ENCODE data around the gene ARHGEF6. TPM values are rescaled to one million over a fixed set of nuclear protein-coding genes. Genes with fewer than 3 reads are reported as not detected.
A peak's percentile ranks its signal among the peaks of the same experiment; 100 is the strongest.
"Not testable (repeated sequence)": the region's sequence is repeated elsewhere in the genome, so short reads cannot be mapped to it uniquely, and the experiment has no call there.

Gene ARHGEF6
- 10 to 100 TPM; 16.1 to 18.8 (median 16.8) TPM for total RNA-seq

- ATAC-seq: peak; percentile 52 to 64
- Mint-ChIP-seq H3K36me3 (ENCODE audit: insufficient read depth) (no peaks in the 10 kb centered on the region), H3K4me1 (ENCODE audit: low read depth) (peaks cover 64% of the 10 kb centered on the region), H3K9me3 (no peaks in the 10 kb centered on the region), H3K4me3 (peak within 1 kb of the TSS; percentile 90), H3K27me3 (ENCODE audit: low read depth) (no peaks in the 10 kb centered on the region)
- DNase-seq: peak; percentile 18
Observed at GRCh38 chrX:136780763-136781162, at the start of gene ARHGEF6. Gene ARHGEF6 (minus strand): TSS chrX:136780932. CDS start chrX:136780882, 50 bp downstream.

GRCh38 chrX:136829413-136829812 lies 48.7 kb upstream of the ARHGEF6 start:
- no peak for ATAC-seq

DNA sequence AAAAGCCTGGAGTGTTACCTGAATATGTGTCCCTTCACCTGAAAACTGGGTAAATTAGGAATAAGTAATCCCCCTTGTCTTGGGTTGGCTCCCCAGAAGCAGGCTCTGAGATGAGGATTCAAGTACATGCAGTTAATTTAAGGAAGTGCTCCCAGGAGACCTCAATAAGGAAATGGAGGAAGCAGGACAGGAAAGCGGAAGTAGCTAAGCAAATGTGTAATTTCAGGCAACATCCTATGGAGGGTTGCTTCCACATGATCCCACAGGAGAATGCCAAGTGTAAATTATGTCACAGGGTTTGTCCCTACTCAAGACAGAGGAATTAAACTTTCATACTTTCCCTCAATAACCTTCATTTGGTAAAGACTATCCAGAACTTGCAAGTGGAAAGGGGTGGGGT lies 48.1 kb upstream of the ARHGEF6 start:
- no peak for ATAC-seq
- no peaks in the 10 kb centered on the region for H3K9me3 Mint-ChIP-seq
- H3K36me3 Mint-ChIP-seq (ENCODE audit: insufficient read depth): no peaks in the 10 kb centered on the region
- no peaks in the 10 kb centered on the region for H3K27me3 Mint-ChIP-seq (ENCODE audit: low read depth)
- no peak overlapping the region for H3K4me3 Mint-ChIP-seq
- no peak for DNase-seq
- H3K4me1 Mint-ChIP-seq (ENCODE audit: low read depth): no peaks in the 10 kb centered on the region

More at GRCh38 chrX:136829413-136829812, 48.7 kb upstream of the ARHGEF6 start:
- no peak for DNase-seq
- H3K27me3 Mint-ChIP-seq (ENCODE audit: low read depth): no peaks in the 10 kb centered on the region
- H3K9me3 Mint-ChIP-seq: no peaks in the 10 kb centered on the region
- no peak overlapping the region for H3K4me3 Mint-ChIP-seq
- no peaks in the 10 kb centered on the region for H3K4me1 Mint-ChIP-seq (ENCODE audit: low read depth)
- H3K36me3 Mint-ChIP-seq (ENCODE audit: insufficient read depth): no peaks in the 10 kb centered on the region

- Mint-ChIP-seq H3K4me1 (ENCODE audit: low read depth) (no peaks in the 10 kb centered on the region), H3K36me3 (ENCODE audit: insufficient read depth) (no peaks in the 10 kb centered on the region), H3K9me3 (no peaks in the 10 kb centered on the region), H3K4me3 (no peak overlapping the region), H3K27me3 (ENCODE audit: low read depth) (no peaks in the 10 kb centered on the region)
- DNase-seq (no peak), ATAC-seq (no peak)
Observed at GRCh38 chrX:136827026-136827425, 46.3 kb upstream of the ARHGEF6 start.

DNA sequence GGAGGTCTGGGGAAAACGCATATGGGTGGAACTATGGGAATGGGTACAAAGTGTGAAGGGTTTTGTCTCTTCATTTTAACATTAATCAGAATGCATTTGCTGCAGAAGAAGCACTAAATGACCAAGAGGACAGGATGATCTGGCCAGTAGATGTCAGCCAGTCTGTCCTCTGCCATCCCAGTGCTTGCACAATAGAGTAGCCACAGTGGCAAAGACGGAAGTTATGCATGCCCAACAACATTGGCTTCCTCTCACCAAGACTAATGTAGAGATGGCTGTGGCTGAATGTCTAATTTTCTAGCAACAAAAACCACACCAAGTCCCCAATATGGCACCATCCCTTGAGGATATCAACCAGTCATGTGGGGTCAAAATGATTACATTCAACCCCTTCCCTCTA lies 45.0 kb upstream of the ARHGEF6 start:
- ATAC-seq (no peak), DNase-seq (no peak)
- Mint-ChIP-seq H3K9me3 (no peaks in the 10 kb centered on the region), H3K4me3 (no peak overlapping the region), H3K4me1 (ENCODE audit: low read depth) (no peaks in the 10 kb centered on the region), H3K27me3 (ENCODE audit: low read depth) (no peaks in the 10 kb centered on the region), H3K36me3 (ENCODE audit: insufficient read depth) (no peaks in the 10 kb centered on the region)

DNA sequence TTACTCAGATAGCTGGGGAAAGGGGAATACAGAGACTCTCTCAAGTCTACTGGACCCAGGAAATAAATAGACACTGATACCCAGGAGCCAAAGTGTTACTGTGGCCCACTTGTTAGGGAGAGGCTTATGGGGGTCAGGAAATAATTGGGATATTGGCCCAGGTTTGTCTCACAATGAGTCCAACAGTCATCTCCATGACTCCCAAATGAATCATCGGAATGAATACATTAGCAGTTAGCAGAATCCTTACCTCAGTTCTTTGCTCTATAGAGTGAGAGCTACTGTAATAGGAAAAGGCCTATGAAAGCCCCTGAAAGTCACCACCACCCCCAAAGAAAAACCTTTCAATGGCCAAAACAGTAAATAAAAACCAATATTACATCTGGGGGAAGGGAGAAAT lies 42.4 kb upstream of the ARHGEF6 start:
- H3K36me3 Mint-ChIP-seq (ENCODE audit: insufficient read depth): peaks cover 8% of the 10 kb centered on the region

GRCh38 chrX:136822337-136823095 lies 41.8 kb upstream of the ARHGEF6 start:
- peaks cover 8% of the 10 kb centered on the region for H3K36me3 Mint-ChIP-seq (ENCODE audit: insufficient read depth)
- no peaks in the 10 kb centered on the region for H3K9me3 Mint-ChIP-seq

More for the DNA sequence above, 42.4 kb upstream of the ARHGEF6 start:
- Mint-ChIP-seq H3K9me3 (no peaks in the 10 kb centered on the region), H3K4me1 (ENCODE audit: low read depth) (no peaks in the 10 kb centered on the region), H3K27me3 (ENCODE audit: low read depth) (no peaks in the 10 kb centered on the region), H3K4me3 (no peak overlapping the region)
- no peak for ATAC-seq
- DNase-seq: no peak

DNA sequence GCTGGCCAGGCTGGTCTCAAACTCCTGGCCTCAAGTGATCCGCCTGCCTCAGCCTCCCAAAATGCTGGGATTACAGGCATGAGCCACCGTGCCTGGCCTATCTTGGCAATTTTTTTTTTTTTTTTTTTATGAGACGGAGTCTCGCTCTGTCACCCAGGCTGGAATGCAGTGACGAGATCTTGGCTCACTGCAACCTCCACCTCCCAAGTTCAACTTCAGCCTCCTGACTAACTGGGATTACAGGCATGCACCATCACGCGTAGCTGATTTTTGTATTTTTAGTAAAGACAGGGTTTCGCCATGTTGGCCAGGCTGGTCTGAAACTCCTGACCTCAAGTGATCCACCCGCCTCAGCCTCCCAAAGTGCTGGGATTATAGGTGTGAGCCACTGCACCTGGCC lies 39.0 kb upstream of the ARHGEF6 start:
- H3K9me3 Mint-ChIP-seq; H3K4me1 Mint-ChIP-seq (ENCODE audit: low read depth); H3K4me3 Mint-ChIP-seq; H3K36me3 Mint-ChIP-seq (ENCODE audit: insufficient read depth); H3K27me3 Mint-ChIP-seq (ENCODE audit: low read depth); ATAC-seq; DNase-seq: not testable (repeated sequence)

More at GRCh38 chrX:136822337-136823095, 41.8 kb upstream of the ARHGEF6 start:
- no peak for DNase-seq
- Mint-ChIP-seq H3K4me1 (ENCODE audit: low read depth) (no peaks in the 10 kb centered on the region), H3K27me3 (ENCODE audit: low read depth) (no peaks in the 10 kb centered on the region), H3K4me3 (no peak overlapping the region)
- no peak for ATAC-seq

GRCh38 chrX:136819031-136819703 lies 38.4 kb upstream of the ARHGEF6 start:
- ATAC-seq: no peak
- Mint-ChIP-seq H3K9me3 (no peaks in the 10 kb centered on the region), H3K4me3 (no peak overlapping the region), H3K4me1 (ENCODE audit: low read depth) (no peaks in the 10 kb centered on the region), H3K27me3 (ENCODE audit: low read depth) (no peaks in the 10 kb centered on the region), H3K36me3 (ENCODE audit: insufficient read depth) (peaks cover 8% of the 10 kb centered on the region)
- no peak for DNase-seq

DNA sequence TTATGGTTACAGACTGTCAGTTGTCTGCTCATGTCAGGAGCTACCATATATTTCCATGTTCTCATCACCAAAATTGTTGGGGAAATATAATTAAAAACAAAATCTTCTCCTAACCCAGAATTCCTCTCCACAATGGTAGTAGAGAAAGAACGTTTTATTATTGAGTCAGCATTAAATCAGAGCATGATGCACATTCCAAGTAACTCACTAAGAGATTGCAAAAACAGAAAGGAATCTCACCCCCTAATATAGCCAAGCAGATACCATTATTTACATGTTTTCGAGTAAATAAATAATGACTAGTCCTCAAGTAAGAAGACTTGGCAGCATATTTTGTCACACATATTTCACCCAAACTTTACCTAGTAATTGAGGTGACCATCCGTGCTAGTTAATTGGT lies 36.2 kb upstream of the ARHGEF6 start:
- H3K36me3 Mint-ChIP-seq (ENCODE audit: insufficient read depth): peaks cover 8% of the 10 kb centered on the region
- DNase-seq (no peak), ATAC-seq (no peak)
- no peaks in the 10 kb centered on the region for H3K4me1 Mint-ChIP-seq (ENCODE audit: low read depth)
- no peaks in the 10 kb centered on the region for H3K9me3 Mint-ChIP-seq
- H3K4me3 Mint-ChIP-seq: no peak overlapping the region
- H3K27me3 Mint-ChIP-seq (ENCODE audit: low read depth): no peaks in the 10 kb centered on the region

DNA sequence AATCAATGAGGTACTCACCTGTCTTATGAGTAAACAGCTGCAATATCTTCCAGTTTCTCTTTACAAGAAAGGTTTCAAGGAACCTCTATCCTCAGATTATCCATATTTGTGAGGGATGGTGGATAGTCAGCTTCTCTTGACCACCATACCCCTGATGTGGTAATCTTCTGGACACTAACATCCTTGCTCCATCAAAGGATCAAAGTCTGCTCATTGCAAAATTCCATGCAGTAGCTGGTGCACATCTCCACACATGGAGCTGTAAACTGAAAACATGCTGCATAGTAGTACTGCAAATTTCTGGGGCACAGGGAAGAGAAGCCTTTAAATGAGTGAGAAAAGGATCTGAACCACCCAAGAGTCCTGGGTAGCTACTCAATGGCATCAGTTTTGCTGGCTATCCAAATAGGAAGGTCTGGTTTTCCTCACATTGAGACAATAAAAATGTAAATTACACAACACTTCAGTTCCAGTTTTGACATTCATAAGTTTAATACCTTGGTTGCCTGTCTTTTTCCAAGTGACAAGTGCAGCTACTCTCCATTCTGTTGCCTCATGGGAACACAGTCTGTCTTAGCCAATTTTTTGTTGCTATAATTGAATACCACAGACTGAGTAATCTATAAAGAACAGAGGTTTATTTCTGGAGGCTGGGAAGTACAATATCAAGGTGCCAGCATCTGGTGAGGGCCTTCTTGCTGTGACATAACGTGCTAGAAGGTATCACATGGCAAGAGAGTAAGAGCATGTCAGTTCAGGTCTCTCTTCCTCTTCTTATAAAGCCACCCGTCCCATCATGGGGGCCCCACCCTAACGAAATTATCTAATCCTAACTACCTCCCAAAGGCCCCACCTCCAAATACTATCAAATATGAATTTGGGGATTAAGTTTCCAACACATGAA lies 34.4 kb upstream of the ARHGEF6 start:
- Mint-ChIP-seq H3K4me1 (ENCODE audit: low read depth) (peaks cover 7% of the 10 kb centered on the region), H3K9me3 (no peaks in the 10 kb centered on the region), H3K4me3 (no peak overlapping the region), H3K27me3 (ENCODE audit: low read depth) (no peaks in the 10 kb centered on the region), H3K36me3 (ENCODE audit: insufficient read depth) (peaks cover 8% of the 10 kb centered on the region)
- ATAC-seq (no peak), DNase-seq (no peak)

DNA sequence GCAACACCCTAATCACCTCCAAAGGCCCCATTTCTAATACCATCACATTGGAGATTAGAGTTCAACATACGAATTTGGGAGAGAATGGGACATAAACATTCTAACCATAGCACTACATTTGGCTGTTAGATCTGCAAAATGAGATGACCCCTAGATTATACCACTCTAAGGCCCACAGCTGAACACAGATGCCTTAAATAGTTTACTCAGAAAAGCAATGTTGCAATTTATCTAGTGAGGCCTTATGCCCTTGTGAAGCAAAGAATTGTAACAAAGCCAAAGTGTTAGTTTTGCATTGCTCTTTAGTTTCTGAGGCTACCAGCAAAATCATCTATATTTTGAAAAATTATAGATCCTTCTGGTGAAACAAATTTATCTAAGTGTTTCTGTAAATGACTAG lies 31.6 kb upstream of the ARHGEF6 start:
- H3K27me3 Mint-ChIP-seq (ENCODE audit: low read depth): no peaks in the 10 kb centered on the region
- no peaks in the 10 kb centered on the region for H3K9me3 Mint-ChIP-seq
- H3K4me3 Mint-ChIP-seq: no peak overlapping the region
- DNase-seq (no peak), ATAC-seq (no peak)
- H3K36me3 Mint-ChIP-seq (ENCODE audit: insufficient read depth): no peaks in the 10 kb centered on the region
- H3K4me1 Mint-ChIP-seq (ENCODE audit: low read depth): peaks cover 7% of the 10 kb centered on the region

DNA sequence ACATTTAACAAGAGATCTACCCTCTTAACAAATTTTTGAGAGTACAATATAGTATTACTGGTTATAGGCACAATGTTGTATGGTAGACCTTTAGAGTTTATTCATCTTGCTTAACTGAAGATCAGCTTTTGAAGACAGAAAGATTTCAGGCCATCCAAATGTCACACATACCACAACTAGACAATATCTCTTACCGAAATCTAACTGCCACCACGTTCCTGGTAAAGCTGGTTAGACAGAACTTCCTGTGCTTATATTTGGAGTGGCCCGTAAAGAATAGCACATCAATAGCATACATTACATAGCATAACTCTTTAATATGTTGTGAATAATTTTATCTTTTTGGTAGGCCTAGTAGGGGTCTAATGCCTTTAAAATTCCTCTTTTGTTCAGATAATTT lies 29.8 kb upstream of the ARHGEF6 start:
- DNase-seq: no peak
- peaks cover 7% of the 10 kb centered on the region for H3K4me1 Mint-ChIP-seq (ENCODE audit: low read depth)
- H3K9me3 Mint-ChIP-seq: no peaks in the 10 kb centered on the region
- H3K27me3 Mint-ChIP-seq (ENCODE audit: low read depth): no peaks in the 10 kb centered on the region
- no peaks in the 10 kb centered on the region for H3K36me3 Mint-ChIP-seq (ENCODE audit: insufficient read depth)
- H3K4me3 Mint-ChIP-seq: no peak overlapping the region
- ATAC-seq: no peak

DNA sequence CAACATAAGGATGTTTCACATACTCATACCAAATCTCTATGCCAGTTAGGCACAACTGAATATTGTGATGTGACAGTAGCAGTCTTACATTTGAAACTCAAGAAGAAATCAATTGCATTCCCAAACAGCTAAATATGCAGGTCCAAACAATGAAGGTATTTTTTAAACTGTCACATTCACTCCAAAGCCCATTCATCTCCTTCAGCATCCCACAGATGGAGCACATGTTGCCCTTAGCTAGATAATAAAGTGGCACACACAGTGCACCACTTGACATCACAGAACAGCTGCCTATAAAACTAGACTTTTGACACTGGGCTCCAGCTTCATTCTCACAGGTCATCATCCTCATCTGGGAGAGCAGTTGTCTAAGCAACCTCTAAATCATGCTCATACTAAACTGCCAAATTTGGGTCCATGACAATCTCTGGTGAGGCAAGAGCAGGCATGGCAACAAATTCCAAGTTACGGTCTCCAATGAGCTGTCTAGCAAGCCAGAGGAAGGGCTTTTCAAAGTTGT lies 26.2 kb upstream of the ARHGEF6 start:
- H3K4me1 Mint-ChIP-seq (ENCODE audit: low read depth): peaks cover 7% of the 10 kb centered on the region
- DNase-seq: no peak
- H3K4me3 Mint-ChIP-seq: no peak overlapping the region
- no peaks in the 10 kb centered on the region for H3K27me3 Mint-ChIP-seq (ENCODE audit: low read depth)
- H3K9me3 Mint-ChIP-seq: no peaks in the 10 kb centered on the region
- ATAC-seq: no peak
- no peaks in the 10 kb centered on the region for H3K36me3 Mint-ChIP-seq (ENCODE audit: insufficient read depth)

All from activated T-cell treated with anti-CD3 and anti-CD28 coated beads, Interleukin-2, amount 50 U/mL, for 4 hours (primary cell).